ENCODE measurements around the gene GLP1R.

GLP1R gene

GRCh38 chr6:39102071-39102820 is 53.7 kb downstream of the GLP1R start:
- no peaks in the 10 kb centered on the region for H3K9me2 ChIP-seq (replicated peaks; ENCODE audit: insufficient read depth, low read length)
- no peak overlapping the region for H3K4me3 ChIP-seq (ENCODE audit: insufficient read depth, low read length, poor library complexity, severe bottlenecking)
- H3K36me3 ChIP-seq (ENCODE audit: low read length), result no peaks in the 10 kb centered on the region
- H4K20me1 ChIP-seq (ENCODE audit: low read depth, low read length), result peaks cover 4% of the 10 kb centered on the region; the same call in 1 of the 2 replicates
- no peak overlapping the region for H3K4me2 ChIP-seq (ENCODE audit: low read depth, low read length, poor library complexity, severe bottlenecking)
- H3K27ac ChIP-seq (ENCODE audit: low read depth, low read length), result no peak overlapping the region
- H3K79me2 ChIP-seq (ENCODE audit: insufficient read depth, low read length), result no peaks in the 10 kb centered on the region
- no peak overlapping the region for H2AFZ ChIP-seq (ENCODE audit: low read depth, low read length, severe bottlenecking)
- no peaks in the 10 kb centered on the region for H3K9me3 ChIP-seq (ENCODE audit: insufficient read depth, low read length)
- no peaks in the 10 kb centered on the region for H3K27me3 ChIP-seq (ENCODE audit: low read length)
- no peaks in the 10 kb centered on the region for H3F3A ChIP-seq (ENCODE audit: insufficient read depth)
- TF ChIP-seq CTCF (IDR thresholded peaks at IDR 0.05; ENCODE audit: insufficient read depth, low read length, poor library complexity, severe bottlenecking) (peak; percentile 23), EZH2phosphoT487 (conservative IDR thresholded peaks at IDR 0.05; ENCODE audit: low read length) (no peak)
- H3K9ac ChIP-seq (ENCODE audit: low read length), result no peak overlapping the region

DNA sequence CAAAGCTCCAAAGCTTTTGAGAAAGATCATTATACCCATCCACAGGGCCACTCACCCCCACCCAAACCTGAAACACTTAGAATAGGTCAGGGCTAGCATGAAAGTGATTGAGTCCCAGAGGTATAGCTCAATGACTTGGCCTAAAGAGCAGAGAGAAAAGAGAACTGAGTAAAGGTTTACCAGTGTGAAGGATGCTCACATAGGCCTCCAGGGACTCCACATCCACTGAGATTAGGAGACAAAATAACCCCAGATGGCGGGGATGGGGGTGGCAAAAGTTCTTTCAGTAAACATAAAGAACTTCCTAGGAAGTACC is 54.2 kb downstream of the GLP1R start:
- Histone ChIP-seq H3K4me2 (ENCODE audit: low read depth, low read length, poor library complexity, severe bottlenecking) (no peak overlapping the region), H3K4me3 (ENCODE audit: insufficient read depth, low read length, poor library complexity, severe bottlenecking) (no peak overlapping the region), H3K27me3 (ENCODE audit: low read length) (no peaks in the 10 kb centered on the region), H3F3A (ENCODE audit: insufficient read depth) (no peaks in the 10 kb centered on the region), H2AFZ (ENCODE audit: low read depth, low read length, severe bottlenecking) (no peak overlapping the region), H3K9me3 (ENCODE audit: insufficient read depth, low read length) (no peaks in the 10 kb centered on the region), H3K9me2 (replicated peaks; ENCODE audit: insufficient read depth, low read length) (no peaks in the 10 kb centered on the region), H3K36me3 (ENCODE audit: low read length) (no peaks in the 10 kb centered on the region), H3K27ac (ENCODE audit: low read depth, low read length) (no peak overlapping the region), H3K9ac (ENCODE audit: low read length) (no peak overlapping the region), H3K79me2 (ENCODE audit: insufficient read depth, low read length) (no peaks in the 10 kb centered on the region), H4K20me1 (ENCODE audit: low read depth, low read length) (peaks cover 4% of the 10 kb centered on the region; the same call in 1 of the 2 replicates)
- TF ChIP-seq EZH2phosphoT487 (conservative IDR thresholded peaks at IDR 0.05; ENCODE audit: low read length), result no peak
- no peak for TF ChIP-seq CTCF (IDR thresholded peaks at IDR 0.05; ENCODE audit: insufficient read depth, low read length, poor library complexity, severe bottlenecking)

DNA sequence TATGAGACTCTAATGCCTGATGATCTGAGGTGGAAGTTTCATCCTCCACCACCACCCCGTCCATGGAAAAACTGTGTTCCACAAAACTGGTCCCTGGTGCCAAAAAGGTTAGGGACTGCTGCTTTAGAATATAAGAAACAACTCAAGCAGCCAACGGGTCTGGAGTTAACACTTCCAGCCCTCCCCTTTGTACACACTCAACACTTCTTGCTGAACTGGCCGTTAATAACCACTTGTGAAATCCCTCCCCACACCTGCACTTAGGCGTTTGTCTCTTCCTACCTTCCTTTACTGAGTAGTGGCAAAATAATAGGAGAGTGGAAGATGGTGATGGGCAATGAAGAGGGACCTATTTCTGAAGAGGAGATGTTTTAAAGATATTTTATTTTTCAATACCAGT is 55.9 kb downstream of the GLP1R start:
- no peaks in the 10 kb centered on the region for H3K27me3 ChIP-seq (ENCODE audit: low read length)
- no peak overlapping the region for H3K27ac ChIP-seq (ENCODE audit: low read depth, low read length)
- H4K20me1 ChIP-seq (ENCODE audit: low read depth, low read length), result peaks cover 3% of the 10 kb centered on the region; the same call in 1 of the 2 replicates
- H3K4me2 ChIP-seq (ENCODE audit: low read depth, low read length, poor library complexity, severe bottlenecking), result no peak overlapping the region
- H3K9ac ChIP-seq (ENCODE audit: low read length), result no peak overlapping the region
- H3K4me3 ChIP-seq (ENCODE audit: insufficient read depth, low read length, poor library complexity, severe bottlenecking), result no peak overlapping the region
- TF ChIP-seq CTCF (IDR thresholded peaks at IDR 0.05; ENCODE audit: insufficient read depth, low read length, poor library complexity, severe bottlenecking) (no peak), EZH2phosphoT487 (conservative IDR thresholded peaks at IDR 0.05; ENCODE audit: low read length) (no peak)
- no peak overlapping the region for H2AFZ ChIP-seq (ENCODE audit: low read depth, low read length, severe bottlenecking)
- H3K9me2 ChIP-seq (replicated peaks; ENCODE audit: insufficient read depth, low read length), result no peaks in the 10 kb centered on the region
- H3K36me3 ChIP-seq (ENCODE audit: low read length), result no peaks in the 10 kb centered on the region
- no peaks in the 10 kb centered on the region for H3F3A ChIP-seq (ENCODE audit: insufficient read depth)
- H3K9me3 ChIP-seq (ENCODE audit: insufficient read depth, low read length), result no peaks in the 10 kb centered on the region
- H3K79me2 ChIP-seq (ENCODE audit: insufficient read depth, low read length), result no peaks in the 10 kb centered on the region
